ENCODE results near the gene NCOR2.

NCOR2 gene

GRCh38 chr12:124531281-124531745 lies 36.1 kb downstream of the NCOR2 start:
- no peak for DNase-seq (ENCODE audit: extremely low read depth, low read depth)
- no peak for TF ChIP-seq CTCF (IDR thresholded peaks at IDR 0.05; ENCODE audit: low read depth, low read length)

- no peak for DNase-seq (ENCODE audit: extremely low read depth, low read depth)
- no peak for TF ChIP-seq CTCF (IDR thresholded peaks at IDR 0.05; ENCODE audit: low read depth, low read length)
Observed at GRCh38 chr12:124530637-124531263, 36.7 kb downstream of the NCOR2 start.

GRCh38 chr12:124529565-124530276 lies 37.7 kb downstream of the NCOR2 start:
- TF ChIP-seq CTCF (IDR thresholded peaks at IDR 0.05; ENCODE audit: low read depth, low read length) = no peak
- DNase-seq (ENCODE audit: extremely low read depth, low read depth) = no peak

DNA sequence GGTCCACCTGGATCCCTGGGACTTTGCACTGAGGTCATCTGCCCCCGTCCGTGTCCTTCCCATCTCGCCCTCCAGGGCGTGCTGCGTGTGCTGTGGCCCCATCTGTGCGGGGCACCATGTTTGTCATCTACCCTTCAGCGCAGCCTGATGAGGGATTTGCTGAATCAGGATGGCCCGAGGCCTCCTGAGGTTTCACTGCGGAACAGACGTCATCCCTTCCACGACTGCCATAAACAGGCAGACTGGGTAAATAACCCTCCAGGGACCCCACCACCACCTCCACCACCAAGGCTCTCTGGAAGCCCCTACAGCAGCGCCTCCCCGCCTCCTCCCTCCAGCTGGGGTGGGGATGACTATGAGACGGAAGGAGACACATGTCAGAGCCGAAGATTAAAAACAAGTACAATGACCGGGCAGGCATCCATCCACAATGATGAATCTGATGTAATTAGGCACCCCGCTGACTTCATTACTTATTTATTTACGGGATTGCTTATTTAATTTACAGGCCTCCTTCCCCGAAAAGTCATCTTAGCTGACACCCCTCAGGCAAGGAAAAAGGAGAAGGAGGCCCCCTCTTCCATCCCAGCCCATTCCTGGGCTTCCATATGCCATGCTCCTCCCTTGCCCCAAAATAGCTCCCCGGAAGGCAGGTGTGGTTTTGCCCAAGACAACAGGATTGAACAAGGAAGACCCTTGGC lies 39.4 kb downstream of the NCOR2 start:
- TF ChIP-seq CTCF (IDR thresholded peaks at IDR 0.05; ENCODE audit: low read depth, low read length) = no peak; the same call in 1 of the 2 replicates
- no peak for DNase-seq (ENCODE audit: extremely low read depth, low read depth)

GRCh38 chr12:124525927-124526692 lies 41.3 kb downstream of the NCOR2 start:
- TF ChIP-seq CTCF (IDR thresholded peaks at IDR 0.05; ENCODE audit: low read depth, low read length) = no peak
- no peak for DNase-seq (ENCODE audit: extremely low read depth, low read depth)

DNA sequence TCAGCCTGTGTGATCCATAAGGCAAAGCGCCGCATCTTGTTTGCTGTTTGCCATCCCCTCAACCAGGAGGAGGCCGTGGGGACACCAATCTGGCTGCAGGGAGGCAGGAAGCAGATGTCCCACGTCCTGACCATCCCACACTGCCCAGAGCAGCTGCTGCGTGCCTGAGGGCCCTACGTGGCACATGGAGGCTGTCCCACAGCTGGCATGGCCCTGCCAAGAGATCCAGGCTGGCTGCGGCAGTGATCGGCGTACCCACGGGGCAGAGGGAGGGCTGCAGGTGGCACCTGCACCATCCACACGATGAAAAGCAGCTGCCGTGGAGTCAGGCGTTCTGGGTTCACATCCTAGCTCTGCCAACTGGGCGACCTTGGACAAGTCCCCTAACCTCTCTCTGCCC lies 42.0 kb downstream of the NCOR2 start:
- no peak for TF ChIP-seq CTCF (IDR thresholded peaks at IDR 0.05; ENCODE audit: low read depth, low read length)
- no peak for DNase-seq (ENCODE audit: extremely low read depth, low read depth)
